PC-3 (cell line): ENCODE measurements around the gene CYTH2. TPM values are rescaled to one million over a fixed set of nuclear protein-coding genes. Genes with fewer than 3 reads are reported as not detected.

Experiments
- ATAC-seq: fragments of 200-7000 bp; cut with Tn5 transposase; 2 replicates; pipeline ENCODE4 v1.9.1; 2020; ENCODE audit warnings: mild to moderate bottlenecking, moderate library complexity
- BruUV-seq: library from RNA; stranded (reverse); fragments of 400-500 nt; replicated peaks from 2 replicates; lab custom pipeline; 2021; lab: Mats Ljungman, UMichigan
- CTCF ChIA-PET: fragments of 300-600 bp; sonication (Branson Sonifier 250); formaldehyde crosslinking; loops from one replicate; lab custom pipeline; 2022; ENCODE audit warnings: antibody characterized with exemption; lab: Charles Lee
- POLR2A ChIA-PET: fragments of 300-600 bp; sonication (Branson Sonifier 250); formaldehyde crosslinking; loops from one replicate; lab custom pipeline; 2022; ENCODE audit warnings: antibody characterized with exemption; ENCODE audit not compliant: unreplicated experiment; lab: Charles Lee
- DNase-seq: peaks from one replicate; pipeline ENCODE4 v3.0.0-alpha.2; 2015
- H2AFZ ChIP-seq: fragments of 300-600 bp; sonication (generic); 2 replicates; pipeline ENCODE4 v1.6.0; 2016; ENCODE audit warnings: antibody characterized with exemption, low read length
- H3F3A ChIP-seq: fragments of 300-600 bp; sonication (generic); one replicate; pipeline ENCODE4 v1.6.0; 2017; ENCODE audit warnings: antibody characterized with exemption, low read length, control low read depth, mild to moderate bottlenecking; ENCODE audit not compliant: unreplicated experiment
- H3K27ac ChIP-seq: fragments of 300-600 bp; sonication (generic); 2 replicates; pipeline ENCODE4 v1.5.1; 2016; ENCODE audit warnings: mild to moderate bottlenecking, low read length
- H3K27me3 ChIP-seq: fragments of 300-600 bp; sonication (generic); 2 replicates; pipeline ENCODE4 v1.6.1; 2016; ENCODE audit warnings: low read length, mixed read lengths
- H3K36me3 ChIP-seq: fragments of 300-600 bp; sonication (generic); 2 replicates; pipeline ENCODE4 v1.6.1; 2016; ENCODE audit warnings: low read depth, mixed run types, low read length, mixed read lengths
- H3K4me1 ChIP-seq: fragments of 300-600 bp; sonication (generic); 2 replicates; pipeline ENCODE4 v1.5.1; 2016; ENCODE audit warnings: low read length; ENCODE audit not compliant: insufficient read depth
- H3K4me2 ChIP-seq: fragments of 300-600 bp; sonication (generic); 2 replicates; pipeline ENCODE4 v1.6.0; 2016; ENCODE audit warnings: low read length
- H3K4me3 ChIP-seq: fragments of 300-600 bp; sonication (generic); 2 replicates; pipeline ENCODE4 v1.5.1; 2016; ENCODE audit warnings: mild to moderate bottlenecking, low read length, mixed read lengths
- H3K79me2 ChIP-seq: fragments of 300-600 bp; sonication (generic); 2 replicates; pipeline ENCODE4 v1.6.1; 2017; ENCODE audit warnings: low read length, mixed read lengths
- H3K9ac ChIP-seq: fragments of 300-600 bp; sonication (generic); 2 replicates; pipeline ENCODE4 v1.6.0; 2016; ENCODE audit warnings: mild to moderate bottlenecking, low read length
- H3K9me2 ChIP-seq: fragments of 300-600 bp; sonication (generic); replicated peaks from 2 replicates; pipeline ENCODE4 v1.6.1; 2016; ENCODE audit warnings: mixed run types, low read length, mixed read lengths
- H3K9me3 ChIP-seq: fragments of 300-600 bp; sonication (generic); 2 replicates; pipeline ENCODE4 v1.6.1; 2016; ENCODE audit warnings: low read length, mixed read lengths
- H4K20me1 ChIP-seq: fragments of 300-600 bp; sonication (generic); 2 replicates; pipeline ENCODE4 v1.6.1; 2016; ENCODE audit warnings: low read length, mixed read lengths
- CTCF ChIP-seq: fragments of 300-600 bp; sonication (generic); conservative IDR thresholded peaks from 2 replicates; pipeline ENCODE4 v1.5.1; 2017; ENCODE audit warnings: antibody characterized with exemption, low read depth, mild to moderate bottlenecking, low read length
- EZH2 ChIP-seq: fragments of 300-600 bp; sonication (generic); IDR thresholded peaks from one replicate; pipeline ENCODE4 v1.6.1; 2017; ENCODE audit warnings: antibody characterized with exemption, mild to moderate bottlenecking, low read length; ENCODE audit not compliant: unreplicated experiment
- EZH2phosphoT487 ChIP-seq: fragments of 300-600 bp; sonication (generic); IDR thresholded peaks from 2 replicates; pipeline ENCODE4 v1.6.1; 2018; ENCODE audit warnings: mild to moderate bottlenecking, antibody characterized with exemption, low read length, borderline replicate concordance
- intact Hi-C: fragments of 100-400 bp; cut with micrococcal nuclease; formaldehyde crosslinking; loops from 2 replicates; pipeline ENCODE4 v1.9.0; 2023
- total RNA-seq: library from RNA; depleted of rRNA; stranded (reverse); fragments of >200 nt; gene quantifications from 2 replicates; pipeline ENCODE4 v1.2.3, GENCODE V29; 2014

Gene CYTH2
- total RNA-seq, 1 experiment from 2014 or later = 50.5 TPM

- Histone ChIP-seq H3K9me3 (no peaks in the 10 kb centered on the region), H4K20me1 (no peaks in the 10 kb centered on the region), H3K4me2 (no peak overlapping the region), H3K79me2 (peaks cover 14% of the 10 kb centered on the region), H3K4me1 (peaks cover 14% of the 10 kb centered on the region; the same call in 1 of the 2 replicates), H3K4me3 (no peak overlapping the region), H3K9ac (no peak overlapping the region), H2AFZ (no peak overlapping the region), H3K27me3 (no peaks in the 10 kb centered on the region), H3K27ac (no peak overlapping the region), H3K36me3 (peaks cover 2% of the 10 kb centered on the region; the same call in 1 of the 2 replicates), H3F3A (no peaks in the 10 kb centered on the region), H3K9me2 (no peaks in the 10 kb centered on the region)
- ChIA-PET CTCF (no interaction called here), POLR2A (no interaction called here)
- ATAC-seq (no peak), DNase-seq (no peak)
- no TSS peak for BruUV-seq
- intact Hi-C loops = no loop called here
- TF ChIP-seq CTCF (no peak), EZH2phosphoT487 (no peak), EZH2 (no peak)
These were observed 26.8 kb upstream of the CYTH2 start for GRCh38 chr19:48442116-48443035.

- ATAC-seq = no peak
- H3K4me2 ChIP-seq = no peak overlapping the region
- no peaks in the 10 kb centered on the region for H3K27me3 ChIP-seq
- peaks cover 11% of the 10 kb centered on the region; the same call in 1 of the 2 replicates for H3K36me3 ChIP-seq
- no peaks in the 10 kb centered on the region for H3K9me3 ChIP-seq
- no peaks in the 10 kb centered on the region for H4K20me1 ChIP-seq
- no TSS peak for BruUV-seq
- H3K4me3 ChIP-seq = no peak overlapping the region
- H3K9me2 ChIP-seq = no peaks in the 10 kb centered on the region
- peaks cover 23% of the 10 kb centered on the region for H3K79me2 ChIP-seq
- intact Hi-C loops = no loop called here
- TF ChIP-seq EZH2 = no peak
- TF ChIP-seq EZH2phosphoT487 = no peak
- TF ChIP-seq CTCF = no peak
- peaks cover 18% of the 10 kb centered on the region for H3K4me1 ChIP-seq
- H3K27ac ChIP-seq = no peak overlapping the region
- H2AFZ ChIP-seq = no peak overlapping the region
- ChIA-PET POLR2A (no interaction called here), CTCF (no interaction called here)
- no peak for DNase-seq
- H3K9ac ChIP-seq = no peak overlapping the region
- H3F3A ChIP-seq = no peaks in the 10 kb centered on the region
These were observed 25.9 kb upstream of the CYTH2 start for GRCh38 chr19:48443256-48443655.

GRCh38 chr19:48443731-48444128 lies 25.4 kb upstream of the CYTH2 start:
- 0 out of 2 replicates have a peak overlapping the region, but pooled peaks have one; percentile 99 for H3K4me2 ChIP-seq
- no peak for TF ChIP-seq EZH2
- TF ChIP-seq EZH2phosphoT487 = no peak
- no peak for TF ChIP-seq CTCF
- H2AFZ ChIP-seq = no peak overlapping the region
- peaks cover 28% of the 10 kb centered on the region for H3K79me2 ChIP-seq
- H3K9ac ChIP-seq = no peak overlapping the region
- ChIA-PET POLR2A (no interaction called here), CTCF (no interaction called here)
- peaks cover 18% of the 10 kb centered on the region for H3K4me1 ChIP-seq
- no peak overlapping the region for H3K4me3 ChIP-seq
- DNase-seq (no peak), ATAC-seq (no peak)
- intact Hi-C loops = no loop called here
- no peaks in the 10 kb centered on the region for H4K20me1 ChIP-seq
- H3K9me3 ChIP-seq = no peaks in the 10 kb centered on the region
- H3K9me2 ChIP-seq = no peaks in the 10 kb centered on the region
- no peaks in the 10 kb centered on the region for H3F3A ChIP-seq
- H3K36me3 ChIP-seq = peaks cover 16% of the 10 kb centered on the region
- H3K27me3 ChIP-seq = no peaks in the 10 kb centered on the region
- no peak overlapping the region for H3K27ac ChIP-seq
- BruUV-seq = no TSS peak
